GM13977 (cell line): ENCODE results near the gene WDR48.

Source experiments
- DNase-seq: peaks from one replicate; pipeline ENCODE4 v3.0.0; 2012; ENCODE audit warnings: low spot score
- in situ Hi-C: fragments of 300-500 bp; cut with MboI; formaldehyde crosslinking; loops from one replicate; pipeline ENCODE4 v1.12.0; 2022; ENCODE audit warnings: low sequenced_read_pairs, low pct_unique_long_range_greater_than_20kb, mixed read lengths, inconsistent platforms; ENCODE audit not compliant: unreplicated experiment
- TF ChIP-seq, protein P1 (sequence below): IDR thresholded peaks from 2 replicates; pipeline ENCODE4 v1.5.1; 2012; ENCODE audit warnings: mild to moderate bottlenecking, control low read depth; ENCODE audit not compliant: insufficient read depth; ENCODE audit errors: extremely low read depth, missing control alignments

Gene WDR48

DNA sequence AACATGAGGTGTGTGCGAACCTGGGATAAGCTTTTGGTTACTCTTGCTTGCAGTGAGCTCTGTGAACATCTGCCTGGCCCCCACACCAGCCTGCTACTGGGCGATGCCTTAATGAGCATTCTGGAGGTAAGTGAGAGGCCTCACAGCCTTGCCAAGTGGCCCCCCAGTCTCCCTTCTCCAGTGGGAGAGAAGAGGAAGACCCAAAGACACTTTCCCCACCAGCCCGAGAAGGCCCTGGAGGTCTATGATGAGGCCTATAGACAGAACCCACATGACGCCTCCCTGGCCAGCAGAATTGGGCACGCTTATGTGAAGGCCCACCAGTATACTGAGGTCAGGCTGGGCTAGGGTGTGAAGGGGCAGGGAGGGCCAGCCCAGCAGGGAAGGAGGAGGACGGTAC is 78.2 kb downstream of the WDR48 start:
- in situ Hi-C loops = no loop called here
- TF ChIP-seq, protein P1, sequence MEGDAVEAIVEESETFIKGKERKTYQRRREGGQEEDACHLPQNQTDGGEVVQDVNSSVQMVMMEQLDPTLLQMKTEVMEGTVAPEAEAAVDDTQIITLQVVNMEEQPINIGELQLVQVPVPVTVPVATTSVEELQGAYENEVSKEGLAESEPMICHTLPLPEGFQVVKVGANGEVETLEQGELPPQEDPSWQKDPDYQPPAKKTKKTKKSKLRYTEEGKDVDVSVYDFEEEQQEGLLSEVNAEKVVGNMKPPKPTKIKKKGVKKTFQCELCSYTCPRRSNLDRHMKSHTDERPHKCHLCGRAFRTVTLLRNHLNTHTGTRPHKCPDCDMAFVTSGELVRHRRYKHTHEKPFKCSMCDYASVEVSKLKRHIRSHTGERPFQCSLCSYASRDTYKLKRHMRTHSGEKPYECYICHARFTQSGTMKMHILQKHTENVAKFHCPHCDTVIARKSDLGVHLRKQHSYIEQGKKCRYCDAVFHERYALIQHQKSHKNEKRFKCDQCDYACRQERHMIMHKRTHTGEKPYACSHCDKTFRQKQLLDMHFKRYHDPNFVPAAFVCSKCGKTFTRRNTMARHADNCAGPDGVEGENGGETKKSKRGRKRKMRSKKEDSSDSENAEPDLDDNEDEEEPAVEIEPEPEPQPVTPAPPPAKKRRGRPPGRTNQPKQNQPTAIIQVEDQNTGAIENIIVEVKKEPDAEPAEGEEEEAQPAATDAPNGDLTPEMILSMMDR = no peak

DNA sequence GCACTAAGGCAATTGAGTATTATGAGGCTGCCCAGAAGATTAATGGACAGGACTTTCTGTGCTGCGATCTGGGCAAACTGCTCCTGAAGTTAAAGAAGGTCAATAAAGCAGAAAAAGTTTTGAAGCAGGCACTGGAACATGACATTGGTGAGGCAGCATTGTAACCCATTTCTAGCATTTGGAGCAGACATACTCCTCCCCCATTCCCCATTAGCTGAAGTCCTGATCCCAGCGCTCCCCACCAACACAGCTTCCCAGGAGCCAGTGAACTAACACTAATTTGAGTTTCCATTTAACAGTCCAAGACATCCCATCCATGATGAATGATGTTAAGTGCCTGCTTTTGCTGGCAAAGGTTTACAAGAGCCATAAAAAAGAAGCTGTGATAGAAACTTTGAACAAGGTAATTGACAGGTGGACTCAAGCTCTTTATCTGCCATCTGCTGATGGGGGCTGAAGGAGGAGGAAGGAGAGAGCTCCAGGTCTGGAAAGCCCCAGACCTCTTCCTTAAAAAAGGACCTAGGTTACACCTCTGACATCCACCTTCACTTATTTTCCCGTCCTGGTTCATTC is 79.0 kb downstream of the WDR48 start:
- TF ChIP-seq, protein P1 = no peak
- in situ Hi-C loops = no loop called here

More for the DNA sequence above, 78.2 kb downstream of the WDR48 start:
- DNase-seq = no peak

DNA sequence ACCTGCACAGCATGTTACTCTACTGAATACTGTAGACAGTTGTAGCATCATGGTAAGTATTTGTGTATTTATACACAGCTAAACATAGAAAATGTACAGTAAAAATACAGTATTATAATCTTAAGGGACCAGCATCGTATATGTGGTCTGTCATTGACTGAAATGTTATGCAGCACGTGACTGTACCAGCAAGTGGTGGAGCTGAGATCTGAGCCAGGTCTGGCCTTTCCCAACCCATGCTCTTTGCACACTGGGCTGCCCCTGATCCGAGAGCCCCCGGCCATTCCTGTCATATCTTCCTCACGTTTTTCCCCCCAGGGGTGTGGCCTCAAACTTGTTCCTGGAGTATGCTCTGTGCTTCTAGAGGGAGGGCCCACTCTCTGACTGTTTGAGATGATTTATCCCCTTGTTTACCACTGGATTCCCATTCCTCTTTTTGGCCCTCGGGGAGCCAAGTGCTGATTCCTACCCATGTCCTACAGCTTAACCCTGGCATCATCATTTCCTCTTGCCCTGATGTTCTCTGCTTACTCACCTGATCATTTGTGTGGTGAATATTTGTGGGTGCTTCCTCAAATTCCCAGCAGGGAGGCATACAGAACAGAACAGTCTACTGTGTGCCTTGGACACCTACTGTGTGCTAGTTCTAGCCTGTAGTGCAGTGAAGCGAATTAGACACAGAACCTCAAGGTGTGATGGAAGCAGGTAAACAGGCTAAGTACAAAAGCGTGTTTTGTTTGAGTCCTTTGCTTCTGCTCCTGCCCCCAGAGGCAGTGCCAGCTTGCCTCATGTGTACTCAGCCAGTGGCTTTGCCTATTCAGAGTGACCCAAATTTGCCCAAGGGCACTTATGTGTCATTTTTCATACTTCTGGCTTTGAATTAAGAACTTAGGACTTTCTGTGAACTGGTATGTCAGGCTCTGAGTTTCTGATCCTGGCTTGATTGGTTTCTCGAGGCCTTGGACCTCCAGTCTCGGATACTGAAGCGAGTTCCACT is 80.6 kb downstream of the WDR48 start:
- DNase-seq = no peak
- in situ Hi-C loops = no loop called here
- TF ChIP-seq, protein P1 = no peak

More for the DNA sequence above, 79.0 kb downstream of the WDR48 start:
- no peak for DNase-seq

DNA sequence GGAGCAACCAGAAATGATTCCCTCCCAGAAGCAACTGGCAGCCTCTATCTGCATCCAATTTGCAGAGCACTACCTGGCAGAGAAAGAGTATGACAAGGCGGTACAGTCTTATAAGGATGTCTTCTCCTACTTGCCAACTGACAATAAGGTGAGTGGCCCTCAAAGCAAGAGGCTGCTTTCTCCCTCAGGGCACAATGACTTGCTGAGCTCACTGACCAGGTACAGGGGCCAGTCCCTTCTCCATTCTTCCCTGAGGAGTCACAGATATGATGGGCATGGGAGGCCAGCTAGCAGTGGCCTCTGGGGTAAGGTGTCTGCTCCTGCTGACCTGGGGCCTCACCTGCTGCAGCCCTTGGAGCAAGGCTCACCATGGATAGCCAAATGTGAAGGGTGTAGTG is 81.3 kb downstream of the WDR48 start:
- TF ChIP-seq, protein P1 = no peak
- in situ Hi-C loops = no loop called here
- no peak for DNase-seq

DNA sequence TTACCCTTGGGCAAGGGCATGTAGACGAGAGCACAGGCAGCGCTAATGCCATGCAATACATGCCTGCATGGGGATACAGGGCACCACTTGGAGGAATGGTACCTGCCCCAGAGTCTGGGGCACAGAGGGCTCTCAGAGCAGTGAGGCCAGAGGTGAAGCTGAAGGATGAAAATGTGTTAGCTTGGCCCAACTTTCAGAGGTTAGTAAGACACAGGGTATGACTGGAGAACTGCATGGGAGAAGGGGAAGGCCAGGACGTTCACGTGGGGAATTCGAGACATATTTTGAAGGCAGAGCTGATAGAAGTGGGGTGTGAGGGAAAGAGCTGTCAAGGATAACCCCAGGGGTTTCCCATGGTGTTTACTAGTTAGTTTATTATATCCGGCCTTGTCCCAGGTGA is 82.0 kb downstream of the WDR48 start:
- in situ Hi-C loops = no loop called here
- TF ChIP-seq, protein P1 = no peak

DNA sequence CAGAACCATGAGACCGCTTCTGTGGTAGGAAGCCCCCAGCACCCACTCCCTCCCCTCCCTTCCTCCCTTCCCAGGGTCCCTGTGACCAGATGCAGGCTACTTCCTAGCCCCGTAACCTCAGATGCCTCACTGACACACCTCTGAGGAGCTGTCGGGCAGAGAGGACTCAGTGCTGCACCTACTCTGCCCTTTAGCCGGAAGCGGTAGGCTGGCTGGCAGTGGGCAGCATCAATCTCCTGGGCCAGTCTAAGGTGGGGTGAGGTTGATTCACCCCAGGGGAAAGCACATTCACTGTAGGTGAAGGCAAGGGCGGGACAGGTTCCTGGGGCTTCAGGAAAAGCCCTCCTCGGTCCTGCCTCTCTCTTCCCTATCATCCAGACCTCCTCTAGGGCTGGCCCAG is 82.5 kb downstream of the WDR48 start:
- in situ Hi-C loops = no loop called here
- TF ChIP-seq, protein P1 = no peak
- DNase-seq = no peak

More for the DNA sequence above, 82.0 kb downstream of the WDR48 start:
- no peak for DNase-seq
